Trophoblast cell (in vitro differentiated cells and primary cell): ENCODE data around the gene CYP24A1.

Experiments used
- DNase-seq, 2 donors: peaks; one replicate each; pipeline ENCODE4 v3.0.0-alpha.2; 2016
- H2AFZ ChIP-seq: 2 replicates; pipeline ENCODE4 v1.6.1; 2013; ENCODE audit warnings: low read length, moderate library complexity, mild to moderate bottlenecking; ENCODE audit not compliant: insufficient read depth, poor library complexity
- H2AK5ac ChIP-seq: 2 replicates; pipeline ENCODE4 v1.6.1; 2013; ENCODE audit warnings: mild to moderate bottlenecking, low read length
- H2BK120ac ChIP-seq: 2 replicates; pipeline ENCODE4 v1.6.1; 2013; ENCODE audit warnings: low read length, mild to moderate bottlenecking, moderate library complexity; ENCODE audit not compliant: insufficient read depth, poor library complexity
- H2BK12ac ChIP-seq: 2 replicates; pipeline ENCODE4 v1.6.1; 2013; ENCODE audit warnings: mild to moderate bottlenecking, low read length, moderate library complexity
- H2BK5ac ChIP-seq: 2 replicates; pipeline ENCODE4 v1.6.1; 2013; ENCODE audit warnings: low read length, low read depth, moderate library complexity, mild to moderate bottlenecking; ENCODE audit not compliant: poor library complexity
- H3K14ac ChIP-seq: 2 replicates; pipeline ENCODE4 v1.6.1; 2013; ENCODE audit warnings: mild to moderate bottlenecking, low read length
- H3K18ac ChIP-seq: 2 replicates; pipeline ENCODE4 v1.6.1; 2013; ENCODE audit warnings: mild to moderate bottlenecking, low read length
- H3K23ac ChIP-seq: 2 replicates; pipeline ENCODE4 v1.6.1; 2013; ENCODE audit warnings: low read length
- H3K27ac ChIP-seq: 2 replicates; pipeline ENCODE4 v1.5.1; 2013; ENCODE audit warnings: low read depth, mild to moderate bottlenecking, inconsistent platforms, low read length, moderate library complexity
- H3K27me3 ChIP-seq: 2 replicates; pipeline ENCODE4 v1.6.1; 2013; ENCODE audit warnings: inconsistent platforms, mild to moderate bottlenecking, low read length, moderate library complexity; ENCODE audit not compliant: insufficient read depth
- H3K36me3 ChIP-seq, 2 experiments: 1 replicate in 1 of 2; 2 replicates in 1 of 2; pipeline ENCODE4 v1.6.1; 2013; ENCODE audit warnings: low read length in 2 of 2, mild to moderate bottlenecking in 2 of 2, moderate library complexity in 1 of 2; ENCODE audit not compliant: insufficient read depth in 2 of 2, control insufficient read depth in 1 of 2
- H3K4ac ChIP-seq: 2 replicates; pipeline ENCODE4 v1.6.1; 2013; ENCODE audit warnings: low read depth, mild to moderate bottlenecking, low read length, moderate library complexity
- H3K4me1 ChIP-seq, 2 experiments: 1 replicate in 1 of 2; 2 replicates in 1 of 2; pipeline ENCODE4 v1.6.1; 2013; ENCODE audit warnings: low read length in 2 of 2, mild to moderate bottlenecking in 2 of 2, moderate library complexity in 1 of 2; ENCODE audit not compliant: insufficient read depth in 2 of 2, control insufficient read depth in 1 of 2
- H3K4me2 ChIP-seq: 2 replicates; pipeline ENCODE4 v1.6.1; 2013; ENCODE audit warnings: inconsistent platforms, mild to moderate bottlenecking, low read length, moderate library complexity
- H3K4me3 ChIP-seq: 2 replicates; pipeline ENCODE4 v1.5.1; 2013; ENCODE audit warnings: mild to moderate bottlenecking, low read depth, low read length, inconsistent platforms
- H3K79me1 ChIP-seq: one replicate; pipeline ENCODE4 v1.6.1; 2013; ENCODE audit warnings: low read length
- H3K79me2 ChIP-seq: 2 replicates; pipeline ENCODE4 v1.6.1; 2013; ENCODE audit warnings: low read length, mild to moderate bottlenecking; ENCODE audit not compliant: control insufficient read depth, insufficient read depth, poor library complexity
- H3K9ac ChIP-seq: 2 replicates; pipeline ENCODE4 v1.6.1; 2013; ENCODE audit warnings: mild to moderate bottlenecking, low read length
- H3K9me3 ChIP-seq: 2 replicates; pipeline ENCODE4 v1.6.1; 2013; ENCODE audit warnings: low read depth, mild to moderate bottlenecking, control low read depth, inconsistent platforms, low read length; ENCODE audit not compliant: insufficient read depth
- H4K12ac ChIP-seq: 2 replicates; pipeline ENCODE4 v1.6.1; 2013; ENCODE audit warnings: low read depth, mild to moderate bottlenecking, low read length, moderate library complexity
- H4K8ac ChIP-seq: 2 replicates; pipeline ENCODE4 v1.6.1; 2013; ENCODE audit warnings: low read depth, mild to moderate bottlenecking, low read length, moderate library complexity
- H4K91ac ChIP-seq: one replicate; pipeline ENCODE4 v1.6.1; 2013; ENCODE audit warnings: low read depth, mild to moderate bottlenecking, low read length, moderate library complexity
- WGBS: extraction: QIAGEN DNeasy Blood & Tissue Kit; methylation state at CpG from one replicate; pipeline ENCODE4 v1.1.7; 2013; ENCODE audit warnings: missing lambda C conversion rate; ENCODE audit not compliant: insufficient read length, insufficient coverage; ENCODE audit errors: extremely low coverage; 5-methylcytosine and 5-hydroxymethylcytosine counted together

Gene CYP24A1

DNA sequence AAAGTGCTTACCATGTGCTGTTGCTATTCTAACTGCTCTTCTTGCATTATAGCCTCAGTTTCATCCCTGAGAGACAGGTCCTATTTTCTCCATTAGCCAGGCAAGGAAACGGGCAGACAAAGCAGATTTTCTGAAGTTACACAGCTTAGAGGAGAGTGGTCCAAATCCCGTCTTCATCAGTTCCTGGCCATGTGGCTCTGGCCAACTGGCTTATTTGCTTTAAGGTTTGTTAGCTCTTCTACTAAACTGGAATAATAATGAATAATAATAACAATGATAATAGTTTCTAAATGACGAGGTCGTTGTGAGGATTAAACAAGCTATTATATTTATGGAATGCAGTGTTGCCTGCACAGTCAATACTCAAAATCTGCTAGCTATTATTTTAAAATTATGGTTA is 67.6 kb downstream of the CYP24A1 start:
- Histone ChIP-seq H3K36me3 (no peaks in the 10 kb centered on the region), H3K9me3 (no peaks in the 10 kb centered on the region), H3K27ac (no peak overlapping the region), H2AK5ac (no peak overlapping the region), H3K4me2 (no peak overlapping the region), H2BK120ac (no peak overlapping the region), H4K8ac (no peak overlapping the region), H2BK12ac (no peak overlapping the region), H2BK5ac (no peak overlapping the region), H3K14ac (no peak overlapping the region), H3K79me2 (no peaks in the 10 kb centered on the region), H3K79me1 (peaks cover 5% of the 10 kb centered on the region), H3K9ac (no peak overlapping the region), H3K18ac (no peak overlapping the region), H4K91ac (no peak overlapping the region), H3K23ac (no peak overlapping the region), H3K27me3 (no peaks in the 10 kb centered on the region), H3K4ac (no peak overlapping the region), H4K12ac (no peak overlapping the region), H3K4me3 (no peak overlapping the region), H3K4me1 (peaks cover 0 to 7% of the 10 kb centered on the region in 2 experiments), H2AFZ (no peak overlapping the region)
- no CpG with 5 or more reads among the region's 4 CpGs for WGBS
- no peak for DNase-seq

DNA sequence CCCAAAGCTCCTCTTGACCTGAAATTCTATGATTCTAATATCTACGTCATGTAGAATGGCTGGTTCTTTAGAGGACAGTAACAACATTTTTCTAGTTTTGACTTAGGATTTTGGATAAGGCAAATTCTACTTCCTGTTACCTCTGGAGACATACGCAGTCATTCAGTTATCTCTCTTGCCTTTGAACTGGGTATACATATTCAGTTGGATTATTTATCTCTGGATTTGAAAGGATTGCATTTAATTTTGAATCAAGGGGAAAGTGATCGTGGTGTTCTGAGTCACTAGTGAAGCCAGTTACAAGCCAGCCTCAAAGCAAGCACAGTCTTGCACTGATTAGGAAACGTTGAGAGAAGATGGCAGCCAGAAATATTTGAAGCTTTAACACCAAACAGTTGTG is 68.1 kb downstream of the CYP24A1 start:
- H3K18ac ChIP-seq: no peak overlapping the region
- no peak overlapping the region for H4K8ac ChIP-seq
- H3K9ac ChIP-seq: no peak overlapping the region
- H3K4me3 ChIP-seq: no peak overlapping the region
- H3K36me3 ChIP-seq: no peaks in the 10 kb centered on the region
- no peak overlapping the region for H2BK120ac ChIP-seq
- peaks cover 5% of the 10 kb centered on the region for H3K79me1 ChIP-seq
- H3K23ac ChIP-seq: no peak overlapping the region
- no peaks in the 10 kb centered on the region for H3K9me3 ChIP-seq
- no peak overlapping the region for H2AK5ac ChIP-seq
- no peak overlapping the region for H2AFZ ChIP-seq
- no peak overlapping the region for H4K12ac ChIP-seq
- peaks cover 0 to 7% of the 10 kb centered on the region in 2 experiments for H3K4me1 ChIP-seq
- no peaks in the 10 kb centered on the region for H3K27me3 ChIP-seq
- H3K4ac ChIP-seq: no peak overlapping the region
- WGBS: no CpG with 5 or more reads among the region's 4 CpGs
- no peak overlapping the region for H3K14ac ChIP-seq
- no peak overlapping the region for H2BK12ac ChIP-seq
- H3K79me2 ChIP-seq: no peaks in the 10 kb centered on the region
- H3K27ac ChIP-seq: no peak overlapping the region
- no peak overlapping the region for H3K4me2 ChIP-seq
- H4K91ac ChIP-seq: no peak overlapping the region
- no peak overlapping the region for H2BK5ac ChIP-seq
- DNase-seq: no peak

DNA sequence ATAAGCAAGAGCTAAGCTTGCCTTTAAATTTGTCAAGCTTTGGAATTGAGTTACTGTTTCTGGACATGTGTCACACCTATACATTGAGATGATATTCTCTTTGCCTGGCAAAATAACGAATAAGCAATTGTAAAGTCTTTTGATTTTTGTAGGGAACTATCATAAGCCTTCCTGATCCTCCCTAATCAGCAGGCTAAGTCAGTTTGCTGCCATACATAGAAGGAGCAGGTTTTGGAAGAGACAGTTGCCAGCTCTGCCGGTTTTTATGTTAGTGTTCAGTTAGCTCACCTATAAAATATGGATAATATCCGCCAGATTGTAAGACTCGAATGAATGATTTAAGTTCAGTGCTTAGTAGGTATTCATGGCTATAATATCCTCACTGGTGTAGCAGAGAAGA is 69.0 kb downstream of the CYP24A1 start:
- Histone ChIP-seq H3K14ac (no peak overlapping the region), H3K27me3 (no peaks in the 10 kb centered on the region), H4K8ac (no peak overlapping the region), H3K23ac (no peak overlapping the region), H3K4me1 (peaks cover 0 to 7% of the 10 kb centered on the region in 2 experiments), H2AK5ac (no peak overlapping the region), H3K9me3 (no peaks in the 10 kb centered on the region), H3K27ac (no peak overlapping the region), H3K36me3 (no peaks in the 10 kb centered on the region), H3K18ac (no peak overlapping the region), H3K79me1 (peaks cover 5% of the 10 kb centered on the region), H3K4me2 (no peak overlapping the region), H3K4ac (no peak overlapping the region), H4K12ac (no peak overlapping the region), H3K9ac (no peak overlapping the region), H2BK12ac (no peak overlapping the region), H3K79me2 (no peaks in the 10 kb centered on the region), H2AFZ (no peak overlapping the region), H2BK5ac (no peak overlapping the region), H3K4me3 (no peak overlapping the region), H2BK120ac (no peak overlapping the region), H4K91ac (no peak overlapping the region)
- DNase-seq: no peak
- no CpG with 5 or more reads among the region's 4 CpGs for WGBS

DNA sequence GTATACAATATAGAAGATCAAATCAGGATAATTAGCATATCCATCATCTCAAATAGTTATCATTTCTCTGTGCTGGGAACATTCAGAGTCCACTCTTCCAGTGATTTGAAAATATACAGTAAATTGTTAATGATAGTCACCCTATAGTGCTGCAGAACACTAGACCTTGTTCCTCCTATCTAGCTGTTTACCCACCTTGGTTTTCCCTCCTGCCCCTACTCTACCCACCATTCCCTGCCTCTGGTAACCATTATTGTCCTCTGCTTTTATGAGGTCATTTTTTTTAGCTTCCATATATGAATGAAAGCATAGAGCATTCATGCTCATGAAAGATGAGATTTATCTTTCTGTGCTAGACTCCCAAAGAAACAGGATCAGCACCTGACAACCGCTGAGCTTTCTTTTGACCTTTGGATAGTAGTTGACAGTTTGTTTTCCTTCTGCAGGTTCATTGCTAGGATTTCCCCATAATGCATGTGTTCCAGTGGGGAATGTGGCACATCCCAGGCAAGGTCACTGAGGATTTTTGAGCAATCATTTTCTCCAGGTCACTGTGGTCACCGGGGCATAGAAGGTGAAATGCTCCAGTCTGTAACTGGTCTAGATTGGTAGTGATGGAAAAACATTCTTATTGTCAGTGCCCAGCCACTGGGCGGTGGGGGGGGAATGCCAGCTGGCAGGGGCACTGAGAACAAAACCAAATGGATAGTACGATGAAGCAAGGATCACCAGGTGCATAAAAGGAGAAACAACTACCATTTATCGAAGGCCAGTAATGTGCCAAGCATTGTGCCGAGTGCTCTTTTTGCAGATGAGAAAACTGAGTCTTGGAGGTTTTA is 69.8 kb downstream of the CYP24A1 start:
- peak overlapping the region; percentile 48 for H4K8ac ChIP-seq
- WGBS: no CpG with 5 or more reads among the region's 6 CpGs
- no peaks in the 10 kb centered on the region for H3K9me3 ChIP-seq

More for the DNA sequence above, 69.8 kb downstream of the CYP24A1 start:
- Histone ChIP-seq H3K79me1 (peaks cover 5% of the 10 kb centered on the region), H3K4me3 (no peak overlapping the region), H3K36me3 (no peaks in the 10 kb centered on the region), H4K12ac (no peak overlapping the region), H3K9ac (no peak overlapping the region), H3K4ac (no peak overlapping the region), H3K4me1 (peaks cover 0 to 7% of the 10 kb centered on the region in 2 experiments), H3K23ac (no peak overlapping the region), H3K79me2 (no peaks in the 10 kb centered on the region), H3K27me3 (no peaks in the 10 kb centered on the region), H3K14ac (no peak overlapping the region), H3K4me2 (no peak overlapping the region), H2AFZ (no peak overlapping the region), H4K91ac (no peak overlapping the region), H2BK12ac (peak overlapping the region; percentile 18), H3K18ac (no peak overlapping the region), H2AK5ac (peak overlapping the region; percentile 42), H2BK120ac (no peak overlapping the region), H3K27ac (no peak overlapping the region), H2BK5ac (no peak overlapping the region)
- DNase-seq: no peak
